GM18858 (cell line): ENCODE results near the gene PLGLB2.
"Not testable (repeated sequence)": the region's sequence is repeated elsewhere in the genome, so short reads cannot be mapped to it uniquely, and the experiment has no call there.

ENCODE experiments used
- ATAC-seq: cut with Tn5 transposase; IDR thresholded peaks from one replicate; pipeline ENCODE4 v1.9.1; 2021; ENCODE audit not compliant: unreplicated experiment

PLGLB2 gene

DNA sequence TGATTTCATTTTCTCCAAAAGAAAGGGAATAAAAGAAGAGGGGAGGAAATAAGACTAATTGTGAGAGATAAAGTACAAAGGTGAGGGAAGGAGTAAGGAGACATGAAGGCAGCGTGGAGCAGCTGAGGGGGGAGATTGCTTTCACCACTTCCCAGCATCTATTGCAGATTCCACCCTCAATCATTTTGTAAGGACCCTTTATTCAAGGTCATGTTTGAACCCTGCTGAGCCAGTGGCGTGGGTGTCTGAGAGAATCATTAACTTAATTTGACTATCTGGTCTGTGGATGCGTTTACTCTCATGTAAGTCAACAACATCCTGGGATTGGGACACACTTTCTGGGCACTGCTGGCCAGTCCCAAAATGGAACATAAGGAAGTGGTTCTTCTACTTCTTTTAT, at the start of gene PLGLB2:
Gene PLGLB2 (plus strand): TSS at position 297 of the 400 bp plus-strand sequence. CDS start 67 bp downstream, at position 364.
- ATAC-seq = not testable (repeated sequence)

- ATAC-seq = not testable (repeated sequence)
These were observed 43.1 kb upstream of the PLGLB2 start for GRCh38 chr2:87704572-87705323.

DNA sequence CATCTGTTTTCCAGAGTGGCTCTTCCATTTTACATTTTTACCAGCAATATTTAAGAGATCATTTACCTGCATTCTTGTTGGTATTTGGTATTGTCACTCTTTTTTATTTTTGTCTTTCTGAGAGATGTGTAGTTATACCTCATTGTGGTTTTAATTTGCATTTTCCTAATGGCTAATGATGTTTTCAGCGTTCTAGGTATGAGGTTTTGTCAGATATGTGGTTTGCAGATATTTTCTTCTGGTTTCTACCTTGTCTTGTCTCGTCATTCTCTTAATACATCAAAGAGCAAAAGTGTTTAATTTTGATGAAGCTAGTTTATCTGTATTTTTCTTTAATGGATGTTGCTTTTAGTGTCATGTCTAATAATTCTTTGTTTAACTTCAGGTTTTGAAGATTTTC, 39.5 kb upstream of the PLGLB2 start:
- not testable (repeated sequence) for ATAC-seq

DNA sequence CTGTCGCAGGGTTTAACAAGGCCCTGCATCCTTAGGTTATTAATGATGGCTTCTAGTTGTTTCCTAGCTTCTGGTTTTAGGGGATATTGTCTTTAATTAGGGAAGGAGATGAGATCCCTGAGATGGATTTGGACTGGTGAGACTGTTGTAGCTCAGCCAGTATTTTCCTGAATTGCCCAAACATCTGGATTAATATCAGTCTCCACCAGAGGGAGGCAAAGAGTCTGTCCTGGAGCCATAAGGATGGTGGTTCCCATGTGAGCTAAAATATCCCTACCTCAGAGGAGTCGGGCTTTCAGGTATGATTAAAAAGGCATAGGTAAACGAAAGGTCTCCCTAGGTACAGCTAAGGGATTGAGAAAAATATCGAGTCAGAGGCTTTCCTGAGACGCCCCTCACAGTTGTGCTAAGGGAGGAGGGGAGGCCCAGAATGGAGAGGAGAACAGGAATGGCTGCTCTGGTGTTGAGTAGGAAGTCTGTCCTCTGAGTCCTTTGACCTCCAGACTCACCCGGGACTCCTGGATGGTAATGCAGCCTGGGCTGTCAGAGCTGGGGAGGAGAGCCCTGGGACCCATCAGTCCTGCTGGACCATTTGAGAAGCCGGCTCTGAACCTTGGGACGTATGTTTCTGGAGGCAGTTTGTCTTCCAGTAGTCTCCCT, 19.8 kb upstream of the PLGLB2 start:
- not testable (repeated sequence) for ATAC-seq

DNA sequence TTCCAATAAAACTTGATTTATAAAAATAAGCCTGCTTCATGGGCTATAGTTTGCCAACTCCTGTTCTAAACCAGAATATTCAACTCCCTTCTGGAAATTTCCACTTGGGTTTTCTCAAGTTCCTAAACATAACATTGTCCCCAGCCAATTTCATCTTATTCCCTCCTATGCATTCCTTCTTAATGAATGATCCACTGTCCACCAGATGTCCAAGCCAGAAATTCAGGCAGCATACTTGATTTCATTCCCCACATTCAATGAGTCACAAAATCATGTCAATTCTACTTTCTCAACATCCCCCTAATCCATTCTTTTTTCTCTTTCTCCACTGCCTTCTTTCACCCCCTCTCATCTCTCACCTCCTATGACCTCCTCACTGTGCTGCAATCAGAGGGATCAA, 7.0 kb upstream of the PLGLB2 start:
- not testable (repeated sequence) for ATAC-seq

DNA sequence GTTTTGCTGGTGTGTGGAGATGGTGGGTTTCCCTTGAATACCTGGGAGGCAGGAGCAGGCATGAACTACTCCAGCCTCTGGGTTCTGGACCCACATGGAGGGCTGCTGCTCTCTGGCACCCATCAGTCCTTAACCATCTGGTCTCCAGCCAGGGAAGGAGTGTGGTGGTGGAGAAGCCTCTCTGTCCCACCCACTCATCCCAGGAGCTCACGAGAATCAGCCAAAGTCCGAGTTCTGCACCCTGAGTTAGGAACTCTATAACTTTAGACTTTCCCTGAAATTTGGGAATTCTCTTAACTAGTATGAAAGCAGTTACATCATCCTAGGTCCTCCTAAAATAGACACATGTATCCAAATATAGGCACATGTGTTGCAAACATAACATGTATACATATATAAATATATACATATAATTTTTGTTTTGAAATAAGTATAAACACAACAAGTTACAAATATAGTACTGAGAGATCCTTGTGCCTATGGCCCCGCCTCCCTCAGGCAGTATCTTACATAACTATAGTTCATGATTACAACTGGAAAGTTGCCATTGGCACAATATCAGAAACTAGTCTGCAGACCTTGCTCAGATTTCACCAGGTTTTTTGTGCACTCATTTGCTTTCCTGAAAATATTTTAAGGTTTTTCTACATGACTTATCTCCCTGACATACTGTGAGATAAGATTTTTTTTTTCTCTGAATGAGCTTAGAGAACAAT, 5.3 kb upstream of the PLGLB2 start:
- not testable (repeated sequence) for ATAC-seq

- not testable (repeated sequence) for ATAC-seq
These were observed 4.2 kb upstream of the PLGLB2 start for GRCh38 chr2:87743638-87744037.

- ATAC-seq = not testable (repeated sequence)
These were observed 2.4 kb upstream of the PLGLB2 start for GRCh38 chr2:87745353-87745951.

DNA sequence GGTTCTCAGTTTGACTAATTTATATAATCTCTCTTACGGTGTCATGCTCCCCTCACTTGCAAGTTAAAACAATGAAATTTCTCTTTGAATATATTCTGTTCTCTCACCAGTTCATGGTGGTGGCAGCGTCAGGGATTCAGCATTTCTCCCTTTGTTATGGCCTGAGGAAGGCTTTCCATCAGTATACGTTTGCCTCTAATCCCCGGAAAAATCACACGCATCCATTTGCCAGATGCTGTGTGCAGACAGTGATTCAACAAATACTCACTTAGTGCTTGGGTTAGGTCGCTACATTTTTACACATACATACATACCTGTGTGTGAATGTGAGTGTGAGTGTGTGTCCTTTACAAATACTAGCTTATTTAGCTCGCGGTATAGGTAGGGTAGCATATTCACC, 637 bp downstream of the PLGLB2 start:
- not testable (repeated sequence) for ATAC-seq

DNA sequence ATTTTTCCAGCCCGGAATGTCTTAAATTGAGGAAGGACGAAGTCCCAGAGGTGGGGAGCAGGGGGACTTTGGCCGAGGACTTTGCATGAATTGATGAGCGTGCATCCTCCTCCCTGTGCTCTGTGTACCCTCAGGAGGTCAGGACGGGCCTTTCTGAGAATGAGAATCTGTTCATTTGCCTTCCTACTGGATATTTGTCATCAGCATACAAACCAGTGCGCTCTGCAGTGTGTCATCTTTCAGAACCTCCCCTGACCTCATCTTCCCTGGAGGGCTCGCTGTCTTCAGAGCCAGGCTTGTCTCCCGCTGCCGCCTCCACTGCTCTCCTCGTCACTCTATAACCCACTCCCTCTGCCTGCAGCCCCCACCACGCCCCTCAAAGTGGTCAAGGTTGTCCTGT, 2.7 kb downstream of the PLGLB2 start:
- ATAC-seq = not testable (repeated sequence)

DNA sequence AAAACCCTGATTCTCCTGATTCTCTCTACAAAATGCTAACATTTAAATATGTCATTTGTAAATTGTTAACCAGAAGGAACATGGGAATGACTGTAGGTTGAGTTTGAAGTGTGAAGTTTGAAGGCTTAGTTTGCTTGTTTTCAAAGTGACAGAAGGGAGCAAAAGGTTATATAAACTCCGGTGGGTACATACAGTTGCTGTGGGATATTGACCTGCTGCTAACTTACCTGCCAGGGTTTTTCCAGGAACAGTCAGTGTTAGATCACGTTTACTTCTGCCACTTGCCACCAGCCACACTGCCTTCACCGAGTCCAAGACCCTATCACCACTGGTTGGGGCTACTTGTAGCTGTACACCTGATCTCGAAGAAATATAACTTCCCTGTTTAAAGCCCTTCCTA, 6.9 kb downstream of the PLGLB2 start:
- not testable (repeated sequence) for ATAC-seq
